Endothelial cell of umbilical vein (primary cell): ENCODE data around the gene ZNF804A.

ENCODE experiments used
- EZH2 ChIP-seq: IDR thresholded peaks from 2 replicates; pipeline ENCODE4 v1.6.1; 2012; ENCODE audit warnings: borderline replicate concordance, low read depth, mild to moderate bottlenecking, moderate library complexity, low read length, inconsistent platforms; ENCODE audit not compliant: severe bottlenecking
- FOS ChIP-seq: IDR thresholded peaks from 2 replicates; pipeline ENCODE4 v1.6.1; 2011; ENCODE audit warnings: mild to moderate bottlenecking, low read length, moderate library complexity, borderline replicate concordance; ENCODE audit not compliant: insufficient read depth
- MYC ChIP-seq: IDR thresholded peaks from one replicate; pipeline ENCODE4 v1.6.1; 2011; ENCODE audit warnings: mild to moderate bottlenecking, low read depth, low read length
- POLR2A ChIP-seq: IDR thresholded peaks from 2 replicates; pipeline ENCODE4 v1.6.1; 2012; ENCODE audit warnings: low read depth, mild to moderate bottlenecking, control low read depth, low read length
- POLR2AphosphoS5 ChIP-seq: IDR thresholded peaks from 2 replicates; pipeline ENCODE4 v1.6.1; 2012; ENCODE audit warnings: low read depth, mild to moderate bottlenecking, control low read depth, low read length, moderate library complexity; ENCODE audit not compliant: insufficient read depth
- TF ChIP-seq, protein P1 (sequence below), 2 donors: IDR thresholded peaks; 1 replicate in 1 of 2; 2 replicates in 1 of 2; pipeline ENCODE4 v1.5.1; 2011; ENCODE audit warnings: low read length in 2 of 2, mild to moderate bottlenecking in 2 of 2, moderate library complexity in 2 of 2, control low read depth in 1 of 2, inconsistent platforms in 1 of 2, low read depth in 1 of 2; ENCODE audit not compliant: insufficient read depth in 1 of 2; ENCODE audit errors: extremely low read depth in 1 of 2
- TF ChIP-seq, protein P2 (sequence below): IDR thresholded peaks from 2 replicates; pipeline ENCODE4 v1.6.1; 2011; ENCODE audit not compliant: insufficient read depth, insufficient read length

DNA sequence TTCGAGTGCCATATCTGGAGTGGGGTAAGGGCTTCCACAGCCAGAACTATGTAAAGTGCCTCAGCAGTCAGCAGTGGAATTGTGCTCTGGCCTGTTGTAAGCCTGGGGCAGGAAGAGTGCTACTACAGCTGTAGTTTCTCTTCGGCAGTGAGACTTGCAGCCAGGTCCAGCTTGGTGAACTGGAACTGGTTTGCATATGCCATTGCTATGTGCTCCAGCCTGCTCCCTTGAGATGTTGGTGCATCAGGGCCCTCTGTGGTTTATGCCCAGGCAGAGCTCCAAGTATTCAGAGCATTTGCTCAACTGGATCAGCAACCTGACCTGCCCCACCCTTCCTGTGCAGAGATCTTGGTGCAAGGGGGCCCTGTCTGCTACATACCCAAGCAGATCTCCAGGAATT, 47.8 kb downstream of the ZNF804A start:
- TF ChIP-seq POLR2A (no peak), EZH2 (no peak), POLR2AphosphoS5 (no peak), MYC (no peak), FOS (no peak)
- TF ChIP-seq, protein P1, sequence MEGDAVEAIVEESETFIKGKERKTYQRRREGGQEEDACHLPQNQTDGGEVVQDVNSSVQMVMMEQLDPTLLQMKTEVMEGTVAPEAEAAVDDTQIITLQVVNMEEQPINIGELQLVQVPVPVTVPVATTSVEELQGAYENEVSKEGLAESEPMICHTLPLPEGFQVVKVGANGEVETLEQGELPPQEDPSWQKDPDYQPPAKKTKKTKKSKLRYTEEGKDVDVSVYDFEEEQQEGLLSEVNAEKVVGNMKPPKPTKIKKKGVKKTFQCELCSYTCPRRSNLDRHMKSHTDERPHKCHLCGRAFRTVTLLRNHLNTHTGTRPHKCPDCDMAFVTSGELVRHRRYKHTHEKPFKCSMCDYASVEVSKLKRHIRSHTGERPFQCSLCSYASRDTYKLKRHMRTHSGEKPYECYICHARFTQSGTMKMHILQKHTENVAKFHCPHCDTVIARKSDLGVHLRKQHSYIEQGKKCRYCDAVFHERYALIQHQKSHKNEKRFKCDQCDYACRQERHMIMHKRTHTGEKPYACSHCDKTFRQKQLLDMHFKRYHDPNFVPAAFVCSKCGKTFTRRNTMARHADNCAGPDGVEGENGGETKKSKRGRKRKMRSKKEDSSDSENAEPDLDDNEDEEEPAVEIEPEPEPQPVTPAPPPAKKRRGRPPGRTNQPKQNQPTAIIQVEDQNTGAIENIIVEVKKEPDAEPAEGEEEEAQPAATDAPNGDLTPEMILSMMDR (IDR thresholded peaks at IDR 0.05; ENCODE audit: extremely low read depth in 1 of 2, insufficient read depth in 1 of 2, low read depth in 1 of 2, low read length in 2 of 2) = no peak
- TF ChIP-seq, protein P2, sequence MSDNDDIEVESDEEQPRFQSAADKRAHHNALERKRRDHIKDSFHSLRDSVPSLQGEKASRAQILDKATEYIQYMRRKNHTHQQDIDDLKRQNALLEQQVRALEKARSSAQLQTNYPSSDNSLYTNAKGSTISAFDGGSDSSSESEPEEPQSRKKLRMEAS = no peak
